ENCODE data around the gene CD226.

DNA sequence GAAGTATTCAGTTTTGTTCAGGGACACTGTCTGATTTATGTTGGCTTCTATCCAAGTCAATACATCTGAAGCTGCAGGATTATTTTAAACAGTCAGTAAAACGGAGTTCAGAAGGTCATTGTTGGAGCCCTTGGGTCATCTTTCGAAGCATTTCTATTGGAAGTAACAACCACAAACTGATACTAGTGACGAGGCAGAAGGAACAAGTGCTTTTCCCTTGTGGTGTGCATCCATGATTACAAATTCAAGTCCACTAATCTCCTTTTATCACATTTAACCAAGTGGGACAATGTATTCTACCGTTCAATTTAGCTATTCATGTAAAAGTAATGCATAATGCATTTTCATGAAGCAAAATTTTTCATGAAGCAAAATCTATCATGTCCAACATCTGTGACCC is 76.9 kb downstream of the CD226 start:
- TF ChIP-seq CTCF (IDR thresholded peaks at IDR 0.05) (no peak), POLR2A (IDR thresholded peaks at IDR 0.05) (no peak)
